ENCODE measurements around the gene TRPM8. TPM values are rescaled to one million over a fixed set of nuclear protein-coding genes. Genes with fewer than 3 reads are reported as not detected.

Gene TRPM8
- total and polyA plus RNA-seq, 2 of the 13 experiments (the other 11 are each of a cell fraction or from before 2014, with no cell fraction given), result 0.12 TPM; not detected in 1

DNA sequence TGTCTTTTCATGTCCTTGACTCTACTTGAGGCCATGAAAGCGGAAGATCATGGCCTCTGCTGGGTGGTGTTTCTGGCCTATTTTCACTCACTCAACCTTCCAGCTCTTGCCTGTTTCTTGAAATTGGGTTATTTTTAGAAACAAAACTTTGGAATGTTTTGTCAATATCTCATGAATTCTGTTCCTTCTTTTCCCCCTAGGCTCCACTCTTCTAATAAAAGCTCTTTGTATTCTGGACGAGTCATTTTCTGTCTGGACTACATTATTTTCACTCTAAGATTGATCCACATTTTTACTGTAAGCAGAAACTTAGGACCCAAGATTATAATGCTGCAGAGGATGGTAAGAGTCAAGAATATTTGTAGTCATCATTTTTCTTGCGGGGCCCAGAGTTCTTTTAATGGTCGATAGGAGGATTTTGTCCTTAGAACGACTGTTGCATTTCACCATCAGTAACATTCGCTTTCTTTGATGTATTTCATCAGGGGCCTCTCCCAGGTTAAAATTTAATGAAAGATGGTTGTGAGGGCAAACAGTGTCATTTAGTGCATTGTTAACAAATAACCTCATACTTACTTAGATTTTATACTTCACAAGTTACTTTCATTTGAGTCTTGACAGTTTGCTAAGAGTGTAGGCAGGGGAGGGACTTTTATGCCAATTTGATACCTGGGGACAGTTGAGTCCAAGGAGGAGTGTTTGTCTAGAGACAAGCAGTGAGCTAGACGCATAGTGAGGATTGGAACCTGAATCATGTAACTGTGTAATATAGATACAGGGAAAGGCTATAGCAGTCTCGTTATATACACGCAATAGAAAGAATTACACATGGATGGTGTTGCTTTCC is 64.6 kb downstream of the TRPM8 start (continued):
- TF ChIP-seq, protein P1, sequence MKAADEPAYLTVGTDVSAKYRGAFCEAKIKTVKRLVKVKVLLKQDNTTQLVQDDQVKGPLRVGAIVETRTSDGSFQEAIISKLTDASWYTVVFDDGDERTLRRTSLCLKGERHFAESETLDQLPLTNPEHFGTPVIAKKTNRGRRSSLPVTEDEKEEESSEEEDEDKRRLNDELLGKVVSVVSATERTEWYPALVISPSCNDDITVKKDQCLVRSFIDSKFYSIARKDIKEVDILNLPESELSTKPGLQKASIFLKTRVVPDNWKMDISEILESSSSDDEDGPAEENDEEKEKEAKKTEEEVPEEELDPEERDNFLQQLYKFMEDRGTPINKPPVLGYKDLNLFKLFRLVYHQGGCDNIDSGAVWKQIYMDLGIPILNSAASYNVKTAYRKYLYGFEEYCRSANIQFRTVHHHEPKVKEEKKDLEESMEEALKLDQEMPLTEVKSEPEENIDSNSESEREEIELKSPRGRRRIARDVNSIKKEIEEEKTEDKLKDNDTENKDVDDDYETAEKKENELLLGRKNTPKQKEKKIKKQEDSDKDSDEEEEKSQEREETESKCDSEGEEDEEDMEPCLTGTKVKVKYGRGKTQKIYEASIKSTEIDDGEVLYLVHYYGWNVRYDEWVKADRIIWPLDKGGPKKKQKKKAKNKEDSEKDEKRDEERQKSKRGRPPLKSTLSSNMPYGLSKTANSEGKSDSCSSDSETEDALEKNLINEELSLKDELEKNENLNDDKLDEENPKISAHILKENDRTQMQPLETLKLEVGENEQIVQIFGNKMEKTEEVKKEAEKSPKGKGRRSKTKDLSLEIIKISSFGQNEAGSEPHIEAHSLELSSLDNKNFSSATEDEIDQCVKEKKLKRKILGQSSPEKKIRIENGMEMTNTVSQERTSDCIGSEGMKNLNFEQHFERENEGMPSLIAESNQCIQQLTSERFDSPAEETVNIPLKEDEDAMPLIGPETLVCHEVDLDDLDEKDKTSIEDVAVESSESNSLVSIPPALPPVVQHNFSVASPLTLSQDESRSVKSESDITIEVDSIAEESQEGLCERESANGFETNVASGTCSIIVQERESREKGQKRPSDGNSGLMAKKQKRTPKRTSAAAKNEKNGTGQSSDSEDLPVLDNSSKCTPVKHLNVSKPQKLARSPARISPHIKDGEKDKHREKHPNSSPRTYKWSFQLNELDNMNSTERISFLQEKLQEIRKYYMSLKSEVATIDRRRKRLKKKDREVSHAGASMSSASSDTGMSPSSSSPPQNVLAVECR (CRISPR knock-in tag; IDR thresholded peaks at IDR 0.05; ENCODE audit: borderline replicate concordance), result no peak
- TF ChIP-seq ZNF331 (CRISPR knock-in tag; IDR thresholded peaks at IDR 0.05), result no peak
- TF ChIP-seq, protein P2, sequence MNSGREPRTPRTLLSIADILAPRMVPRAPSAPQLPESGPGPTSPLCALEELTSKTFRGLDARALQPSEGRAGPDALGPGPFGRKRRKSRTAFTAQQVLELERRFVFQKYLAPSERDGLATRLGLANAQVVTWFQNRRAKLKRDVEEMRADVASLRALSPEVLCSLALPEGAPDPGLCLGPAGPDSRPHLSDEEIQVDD (CRISPR knock-in tag; IDR thresholded peaks at IDR 0.05; ENCODE audit: borderline replicate concordance), result no peak
- TF ChIP-seq THAP11 (CRISPR knock-in tag; IDR thresholded peaks at IDR 0.05), result 0 out of 2 replicates have a peak, but pooled peaks have one; percentile 34
- TF ChIP-seq HNRNPK (IDR thresholded peaks at IDR 0.05; ENCODE audit: low read depth, low read length, poor library complexity, severe bottlenecking), result no peak
- no peak for TF ChIP-seq ZNF816 (CRISPR knock-in tag; IDR thresholded peaks at IDR 0.05; ENCODE audit: borderline replicate concordance)
- TF ChIP-seq, protein P3, sequence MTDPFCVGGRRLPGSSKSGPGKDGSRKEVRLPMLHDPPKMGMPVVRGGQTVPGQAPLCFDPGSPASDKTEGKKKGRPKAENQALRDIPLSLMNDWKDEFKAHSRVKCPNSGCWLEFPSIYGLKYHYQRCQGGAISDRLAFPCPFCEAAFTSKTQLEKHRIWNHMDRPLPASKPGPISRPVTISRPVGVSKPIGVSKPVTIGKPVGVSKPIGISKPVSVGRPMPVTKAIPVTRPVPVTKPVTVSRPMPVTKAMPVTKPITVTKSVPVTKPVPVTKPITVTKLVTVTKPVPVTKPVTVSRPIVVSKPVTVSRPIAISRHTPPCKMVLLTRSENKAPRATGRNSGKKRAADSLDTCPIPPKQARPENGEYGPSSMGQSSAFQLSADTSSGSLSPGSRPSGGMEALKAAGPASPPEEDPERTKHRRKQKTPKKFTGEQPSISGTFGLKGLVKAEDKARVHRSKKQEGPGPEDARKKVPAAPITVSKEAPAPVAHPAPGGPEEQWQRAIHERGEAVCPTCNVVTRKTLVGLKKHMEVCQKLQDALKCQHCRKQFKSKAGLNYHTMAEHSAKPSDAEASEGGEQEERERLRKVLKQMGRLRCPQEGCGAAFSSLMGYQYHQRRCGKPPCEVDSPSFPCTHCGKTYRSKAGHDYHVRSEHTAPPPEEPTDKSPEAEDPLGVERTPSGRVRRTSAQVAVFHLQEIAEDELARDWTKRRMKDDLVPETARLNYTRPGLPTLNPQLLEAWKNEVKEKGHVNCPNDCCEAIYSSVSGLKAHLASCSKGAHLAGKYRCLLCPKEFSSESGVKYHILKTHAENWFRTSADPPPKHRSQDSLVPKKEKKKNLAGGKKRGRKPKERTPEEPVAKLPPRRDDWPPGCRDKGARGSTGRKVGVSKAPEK (CRISPR knock-in tag; IDR thresholded peaks at IDR 0.05; ENCODE audit: borderline replicate concordance), result no peak
- TF ChIP-seq ZSCAN30 (CRISPR knock-in tag; IDR thresholded peaks at IDR 0.05), result no peak
- no peak for TF ChIP-seq ZNF124 (CRISPR knock-in tag; IDR thresholded peaks at IDR 0.05)
- TF ChIP-seq TBL1XR1 (IDR thresholded peaks at IDR 0.05; ENCODE audit: borderline replicate concordance, low read length, partially characterized antibody), result peak; percentile 8
- no peak for TF ChIP-seq TAF1 (CRISPR knock-in tag; IDR thresholded peaks at IDR 0.05)
- no peak for TF ChIP-seq THYN1 (CRISPR knock-in tag; IDR thresholded peaks at IDR 0.05; ENCODE audit: borderline replicate concordance, low read depth)
- TF ChIP-seq TBP (CRISPR knock-in tag; IDR thresholded peaks at IDR 0.05), result no peak
- 0 out of 2 replicates have a peak, but pooled peaks have one; percentile 20 for TF ChIP-seq MED1 (CRISPR knock-in tag; IDR thresholded peaks at IDR 0.05)
- TF ChIP-seq ZNF841 (CRISPR knock-in tag; IDR thresholded peaks at IDR 0.05; ENCODE audit: borderline replicate concordance), result no peak
- TF ChIP-seq, protein P4, sequence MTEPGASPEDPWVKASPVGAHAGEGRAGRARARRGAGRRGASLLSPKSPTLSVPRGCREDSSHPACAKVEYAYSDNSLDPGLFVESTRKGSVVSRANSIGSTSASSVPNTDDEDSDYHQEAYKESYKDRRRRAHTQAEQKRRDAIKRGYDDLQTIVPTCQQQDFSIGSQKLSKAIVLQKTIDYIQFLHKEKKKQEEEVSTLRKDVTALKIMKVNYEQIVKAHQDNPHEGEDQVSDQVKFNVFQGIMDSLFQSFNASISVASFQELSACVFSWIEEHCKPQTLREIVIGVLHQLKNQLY (CRISPR knock-in tag; IDR thresholded peaks at IDR 0.05), result no peak
- TF ChIP-seq, protein P5, sequence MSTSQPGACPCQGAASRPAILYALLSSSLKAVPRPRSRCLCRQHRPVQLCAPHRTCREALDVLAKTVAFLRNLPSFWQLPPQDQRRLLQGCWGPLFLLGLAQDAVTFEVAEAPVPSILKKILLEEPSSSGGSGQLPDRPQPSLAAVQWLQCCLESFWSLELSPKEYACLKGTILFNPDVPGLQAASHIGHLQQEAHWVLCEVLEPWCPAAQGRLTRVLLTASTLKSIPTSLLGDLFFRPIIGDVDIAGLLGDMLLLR (CRISPR knock-in tag; IDR thresholded peaks at IDR 0.05), result no peak
- no peak for TF ChIP-seq ZSCAN9 (CRISPR knock-in tag; IDR thresholded peaks at IDR 0.05; ENCODE audit: borderline replicate concordance)
- TF ChIP-seq, protein P6, sequence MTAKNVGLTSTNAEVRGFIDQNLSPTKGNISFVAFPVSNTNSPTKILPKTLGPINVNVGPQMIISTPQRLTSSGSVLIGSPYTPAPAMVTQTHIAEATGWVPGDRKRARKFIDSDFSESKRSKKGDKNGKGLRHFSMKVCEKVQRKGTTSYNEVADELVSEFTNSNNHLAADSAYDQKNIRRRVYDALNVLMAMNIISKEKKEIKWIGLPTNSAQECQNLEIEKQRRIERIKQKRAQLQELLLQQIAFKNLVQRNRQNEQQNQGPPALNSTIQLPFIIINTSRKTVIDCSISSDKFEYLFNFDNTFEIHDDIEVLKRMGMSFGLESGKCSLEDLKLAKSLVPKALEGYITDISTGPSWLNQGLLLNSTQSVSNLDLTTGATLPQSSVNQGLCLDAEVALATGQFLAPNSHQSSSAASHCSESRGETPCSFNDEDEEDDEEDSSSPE (CRISPR knock-in tag; IDR thresholded peaks at IDR 0.05), result no peak
